Measurements from ENCODE around the gene POLL. TPM values are rescaled to one million over a fixed set of nuclear protein-coding genes. Genes with fewer than 3 reads are reported as not detected.

Gene POLL
- total and polyA plus RNA-seq, 2 of the 4 experiments (the other 2 are of a cell fraction), result 6.3 to 23.7 TPM

DNA sequence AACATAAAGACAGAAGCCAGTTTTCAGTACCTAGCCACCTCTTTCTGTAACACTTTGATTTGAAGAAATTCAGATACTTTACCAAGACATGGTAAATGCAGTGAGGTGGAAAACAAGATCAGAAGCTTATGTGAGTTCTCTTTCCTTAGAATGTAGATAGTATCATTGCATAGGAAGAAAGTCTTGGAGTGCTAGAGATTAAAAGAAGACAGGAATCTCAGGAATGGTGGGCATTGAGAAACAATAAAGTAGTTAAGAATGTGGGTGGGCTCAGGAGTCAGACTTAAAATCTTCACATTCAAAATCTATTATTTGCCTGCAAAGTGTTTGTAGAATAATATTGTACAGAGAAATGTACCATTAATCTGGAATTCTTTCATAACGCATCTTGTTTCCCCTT lies 58.9 kb downstream of the POLL start:
- H3K18ac ChIP-seq (ENCODE audit: low read depth, low read length), result no peak overlapping the region
- H4K8ac ChIP-seq (ENCODE audit: low read depth in 2 of 2, low read length in 2 of 2), result no peak overlapping the region
- no peaks in the 10 kb centered on the region for H3K4me1 ChIP-seq (ENCODE audit: control insufficient read depth, insufficient read depth, low read length)
- intact Hi-C loops (cut with micrococcal nuclease) (no loop called here), dilution Hi-C loops (cut with HindIII; ENCODE audit: low sequenced_read_pairs, unreplicated experiment) (no loop called here), in situ Hi-C loops (cut with MboI; ENCODE audit: low sequenced_read_pairs) (no loop called here)
- H2AK5ac ChIP-seq (ENCODE audit: low read depth, low read length), result no peak overlapping the region
- H2AK9ac ChIP-seq (replicated peaks; ENCODE audit: low read depth, low read length, poor library complexity), result no peak overlapping the region
- ChIA-PET CTCF (interaction anchor here (0.6 kb wide), 1 partner anchor 62 kb away, joined by 4 read pairs; no protein-coding TSS in a partner anchor), POLR2A (ENCODE audit: unreplicated experiment) (no interaction called here)
- H3K14ac ChIP-seq (replicated peaks; ENCODE audit: low read depth, low read length), result no peak overlapping the region
- H3K56ac ChIP-seq (ENCODE audit: extremely low read depth, insufficient read depth, low read length), result no peak overlapping the region
- ATAC-seq (ENCODE audit: low read depth) (peak; percentile 17; the same call in 1 of the 2 replicates), DNase-seq (no peak)
- no peak overlapping the region for H3K23ac ChIP-seq (ENCODE audit: low read depth, low read length)
- no peak overlapping the region for H3K27ac ChIP-seq (ENCODE audit: insufficient read depth, low read length)
- H2BK5ac ChIP-seq (ENCODE audit: low read depth, low read length, poor library complexity, severe bottlenecking), result no peak overlapping the region
- no peaks in the 10 kb centered on the region for H3K79me1 ChIP-seq (ENCODE audit: low read depth in 1 of 2, low read length in 2 of 2)
- no peaks in the 10 kb centered on the region for H3K27me3 ChIP-seq (ENCODE audit: control insufficient read depth, insufficient read depth, low read length)
- H3K4ac ChIP-seq (ENCODE audit: low read depth, low read length), result no peak overlapping the region
- H2AFZ ChIP-seq (replicated peaks; ENCODE audit: low read length, poor library complexity), result no peak overlapping the region
- no peaks in the 10 kb centered on the region for H4K20me1 ChIP-seq (ENCODE audit: insufficient read depth, low read length)
- H3K4me3 ChIP-seq (ENCODE audit: insufficient read depth, low read depth, low read length), result no peak overlapping the region
- peaks cover 9% of the 10 kb centered on the region for H3K36me3 ChIP-seq (ENCODE audit: control insufficient read depth, insufficient read depth, low read length)
- WGBS, 2 experiments (ENCODE audit: extremely low coverage in 2 of 2, insufficient read length in 1 of 2), result no CpG with 5 or more reads among the region's 1 CpG
- H3K9me1 ChIP-seq (ENCODE audit: insufficient read depth, low read length), result no peaks in the 10 kb centered on the region
- H4K5ac ChIP-seq (ENCODE audit: low read depth, low read length), result no peak overlapping the region
- no peaks in the 10 kb centered on the region for H3K9me3 ChIP-seq (ENCODE audit: control insufficient read depth, insufficient read depth, low read length)
- no peak overlapping the region for H3K9ac ChIP-seq (ENCODE audit: low read depth, low read length)
- BruUV-seq (replicated peaks), result no TSS peak
- H2BK15ac ChIP-seq (ENCODE audit: low read depth, low read length), result no peak overlapping the region
- H3K4me2 ChIP-seq (ENCODE audit: low read depth, low read length), result no peak overlapping the region
- TF ChIP-seq BHLHE40 (IDR thresholded peaks at IDR 0.05; ENCODE audit: low read depth, low read length) (no peak), RCOR1 (IDR thresholded peaks at IDR 0.05; ENCODE audit: insufficient replicate concordance, low read length) (no peak), RAD21 (IDR thresholded peaks at IDR 0.05; ENCODE audit: low read length) (no peak), SMC3 (IDR thresholded peaks at IDR 0.05; ENCODE audit: low read depth, low read length) (no peak)
- TF ChIP-seq, protein P1, sequence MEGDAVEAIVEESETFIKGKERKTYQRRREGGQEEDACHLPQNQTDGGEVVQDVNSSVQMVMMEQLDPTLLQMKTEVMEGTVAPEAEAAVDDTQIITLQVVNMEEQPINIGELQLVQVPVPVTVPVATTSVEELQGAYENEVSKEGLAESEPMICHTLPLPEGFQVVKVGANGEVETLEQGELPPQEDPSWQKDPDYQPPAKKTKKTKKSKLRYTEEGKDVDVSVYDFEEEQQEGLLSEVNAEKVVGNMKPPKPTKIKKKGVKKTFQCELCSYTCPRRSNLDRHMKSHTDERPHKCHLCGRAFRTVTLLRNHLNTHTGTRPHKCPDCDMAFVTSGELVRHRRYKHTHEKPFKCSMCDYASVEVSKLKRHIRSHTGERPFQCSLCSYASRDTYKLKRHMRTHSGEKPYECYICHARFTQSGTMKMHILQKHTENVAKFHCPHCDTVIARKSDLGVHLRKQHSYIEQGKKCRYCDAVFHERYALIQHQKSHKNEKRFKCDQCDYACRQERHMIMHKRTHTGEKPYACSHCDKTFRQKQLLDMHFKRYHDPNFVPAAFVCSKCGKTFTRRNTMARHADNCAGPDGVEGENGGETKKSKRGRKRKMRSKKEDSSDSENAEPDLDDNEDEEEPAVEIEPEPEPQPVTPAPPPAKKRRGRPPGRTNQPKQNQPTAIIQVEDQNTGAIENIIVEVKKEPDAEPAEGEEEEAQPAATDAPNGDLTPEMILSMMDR (conservative IDR thresholded peaks at IDR 0.05; ENCODE audit: low read depth, low read length), result no peak
- H2BK120ac ChIP-seq (ENCODE audit: low read depth, low read length), result no peak overlapping the region
- no peak overlapping the region for H4K91ac ChIP-seq (ENCODE audit: insufficient read depth, low read depth, low read length)
- H2BK20ac ChIP-seq (ENCODE audit: low read depth, low read length), result no peak overlapping the region

Small RNA genes within 50 kb of the gene (microRNA-seq; reads per million reads assigned to microRNA genes)
- 0 to 1.0 reads per million in 2 experiments for gene MIR3158-1 (ENCODE audit: insufficient read depth in 1 of 2, insufficient read length in 1 of 2, unreplicated experiment in 1 of 2)
- gene MIR3158-2 (ENCODE audit: unreplicated experiment), result not detected
- not detected for gene RNU6-1165P (ENCODE audit: insufficient read depth, insufficient read length)

Small RNA genes within 50 kb of the gene (small RNA-seq; reads per million reads assigned to genes)
- gene MIR3158-1, result 0 to 10.2 (median 4.9) reads per million in 5 experiments
- gene RNU6-1165P, result 0 reads per million in 5 experiments

Other genes with a start within 250 kb of the POLL start
- 7.7 and 11.7 TPM in 2 replicates for gene BTRC, start 234.1 kb downstream of the POLL start, total RNA-seq (2012; rRNA removed)
- 7.1 and 8.4 TPM in 2 replicates for gene BTRC, start 234.1 kb downstream of the POLL start, polyA plus RNA-seq (2012; rRNA removed)
- 59.1 and 113 TPM in 2 replicates for gene DPCD, start 64 bp upstream of the POLL start, total RNA-seq (2012; rRNA removed)
- gene DPCD, start 64 bp upstream of the POLL start, polyA plus RNA-seq (2012; rRNA removed), result 66.1 and 73.7 TPM in 2 replicates
- gene FBXW4, start 106.9 kb upstream of the POLL start, total RNA-seq (2012; rRNA removed), result 26.7 and 31.7 TPM in 2 replicates
- gene FBXW4, start 106.9 kb upstream of the POLL start, polyA plus RNA-seq (2012; rRNA removed), result 16.3 and 19.3 TPM in 2 replicates
- not detected in 2 replicates for gene FGF8, start 187.9 kb upstream of the POLL start, total RNA-seq (2012; rRNA removed)
- 0.17 TPM in 1 of 2 replicates, not detected in the other for gene FGF8, start 187.9 kb upstream of the POLL start, polyA plus RNA-seq (2012; rRNA removed)
- gene NPM3, start 195.2 kb upstream of the POLL start, total RNA-seq (2012; rRNA removed), result 112 and 122 TPM in 2 replicates
- gene NPM3, start 195.2 kb upstream of the POLL start, polyA plus RNA-seq (2012; rRNA removed), result 72.3 and 84.1 TPM in 2 replicates
- 62.9 and 89.7 TPM in 2 replicates for gene OGA, start 230.2 kb upstream of the POLL start, total RNA-seq (2012; rRNA removed)
- gene OGA, start 230.2 kb upstream of the POLL start, polyA plus RNA-seq (2012; rRNA removed), result 32.6 and 42.5 TPM in 2 replicates

Measured in IMR-90 (cell line).